Inflammatory macrophage treated with lipopolysaccharide for 1 hour (primary cell): ENCODE results near the gene FADS3.
A peak's percentile ranks its signal among the peaks of the same experiment; 100 is the strongest.

ENCODE experiments used
- DNase-seq, 2 donors: peaks; one replicate each; pipeline ENCODE4 v3.0.0-alpha.2; 2020 to 2022

The FADS3 gene, protein sequence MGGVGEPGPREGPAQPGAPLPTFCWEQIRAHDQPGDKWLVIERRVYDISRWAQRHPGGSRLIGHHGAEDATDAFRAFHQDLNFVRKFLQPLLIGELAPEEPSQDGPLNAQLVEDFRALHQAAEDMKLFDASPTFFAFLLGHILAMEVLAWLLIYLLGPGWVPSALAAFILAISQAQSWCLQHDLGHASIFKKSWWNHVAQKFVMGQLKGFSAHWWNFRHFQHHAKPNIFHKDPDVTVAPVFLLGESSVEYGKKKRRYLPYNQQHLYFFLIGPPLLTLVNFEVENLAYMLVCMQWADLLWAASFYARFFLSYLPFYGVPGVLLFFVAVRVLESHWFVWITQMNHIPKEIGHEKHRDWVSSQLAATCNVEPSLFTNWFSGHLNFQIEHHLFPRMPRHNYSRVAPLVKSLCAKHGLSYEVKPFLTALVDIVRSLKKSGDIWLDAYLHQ

DNA sequence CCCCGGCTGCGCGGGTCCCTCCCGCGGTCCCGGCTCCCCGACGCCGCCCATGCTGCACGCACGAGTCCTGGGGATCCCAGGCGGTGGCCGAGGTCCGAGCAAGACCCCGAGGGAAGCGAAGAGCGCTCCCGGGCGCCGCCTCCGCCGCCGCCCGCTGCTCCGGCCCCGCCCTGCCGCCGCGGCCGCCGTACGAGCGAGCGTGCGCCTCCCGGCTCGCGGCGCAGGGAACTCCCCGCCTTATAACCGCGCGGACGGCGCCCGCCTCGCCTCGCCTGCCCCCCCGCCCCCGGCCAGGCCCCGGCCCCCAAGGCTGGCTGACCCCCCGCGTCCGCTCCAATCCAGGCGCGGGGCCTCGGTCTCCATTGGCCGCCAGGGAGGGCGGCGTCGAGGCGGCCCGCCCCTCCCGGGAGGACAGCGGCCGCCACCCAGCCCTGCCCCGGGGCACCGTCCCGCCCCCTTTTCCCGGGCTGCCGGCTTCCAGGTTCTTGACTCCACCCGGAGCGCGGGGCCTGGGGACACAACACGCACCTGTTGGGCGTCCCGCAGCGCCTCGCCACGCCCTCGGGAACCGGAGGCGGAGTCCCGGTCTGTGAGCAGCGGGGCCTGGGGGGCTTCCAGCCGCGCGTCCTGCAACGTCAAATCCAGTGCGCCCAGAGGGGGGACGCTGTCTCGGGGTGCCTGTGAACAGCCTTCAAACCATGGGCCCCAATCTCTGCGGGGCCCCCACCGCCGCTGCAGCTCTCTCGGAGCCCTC, at the start of gene FADS3:
FADS3 (minus strand) TSS at position 215 of the 754 bp plus-strand sequence; CDS start at position 51, 164 bp downstream.
- DNase-seq = peak; percentile 67 to 74

DNA sequence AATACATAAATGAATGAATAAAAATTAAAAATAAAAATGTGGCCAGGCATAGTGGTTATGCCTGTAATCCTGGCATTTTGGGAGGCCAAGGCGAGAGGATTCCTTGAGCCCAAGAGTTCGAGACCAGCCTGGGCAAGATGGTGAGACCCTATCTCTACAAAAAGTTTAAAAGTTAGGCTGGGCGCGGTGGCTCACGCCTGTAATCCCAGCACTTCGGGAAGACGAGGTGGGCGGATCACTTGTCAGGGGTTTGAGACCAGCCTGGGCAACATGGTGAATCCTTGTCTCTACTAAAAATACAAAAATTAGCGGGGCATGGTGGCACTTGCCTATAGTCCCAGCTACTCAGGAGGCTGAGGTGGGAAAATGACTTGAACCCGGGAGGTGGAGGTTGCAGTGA, 49.1 kb upstream of the FADS3 start:
- DNase-seq = no peak

DNA sequence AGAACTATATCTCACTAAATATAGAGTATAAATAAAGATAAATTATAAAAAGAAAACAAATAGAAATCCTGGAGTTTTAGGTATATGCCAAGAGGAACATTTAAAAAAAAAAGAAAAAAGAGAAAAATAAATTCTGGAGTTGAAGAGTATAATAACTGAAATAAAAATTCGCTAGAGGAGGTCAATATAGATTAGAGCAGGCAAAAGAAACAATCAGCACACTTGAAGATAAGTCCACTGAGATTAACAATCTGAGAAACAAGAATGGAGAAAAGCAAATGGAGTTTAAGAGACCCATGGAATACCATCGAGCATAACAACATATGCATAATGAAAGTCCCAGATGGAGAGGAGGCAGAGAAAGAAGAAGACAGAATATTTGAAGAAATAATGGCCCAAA, 44.5 kb upstream of the FADS3 start:
- DNase-seq = no peak

DNA sequence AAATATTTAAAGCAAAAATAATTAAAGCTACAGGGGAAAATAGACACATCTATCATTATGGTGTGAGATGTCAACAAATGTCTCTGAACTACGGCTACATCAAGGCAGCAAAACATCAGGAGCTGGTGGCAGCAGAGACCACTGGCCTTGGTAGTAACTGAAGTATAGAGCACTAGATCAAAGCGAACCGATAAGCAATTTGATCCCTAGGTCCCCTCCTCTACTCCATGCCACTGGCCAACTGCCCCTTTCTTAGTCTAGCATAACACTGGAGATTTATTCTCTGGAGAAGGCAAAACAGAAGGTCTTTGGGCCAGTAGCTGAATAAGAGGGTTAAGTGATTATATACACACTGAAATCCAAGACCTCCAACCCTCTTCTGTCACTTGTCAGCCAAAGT, 39.6 kb upstream of the FADS3 start:
- no peak for DNase-seq

DNA sequence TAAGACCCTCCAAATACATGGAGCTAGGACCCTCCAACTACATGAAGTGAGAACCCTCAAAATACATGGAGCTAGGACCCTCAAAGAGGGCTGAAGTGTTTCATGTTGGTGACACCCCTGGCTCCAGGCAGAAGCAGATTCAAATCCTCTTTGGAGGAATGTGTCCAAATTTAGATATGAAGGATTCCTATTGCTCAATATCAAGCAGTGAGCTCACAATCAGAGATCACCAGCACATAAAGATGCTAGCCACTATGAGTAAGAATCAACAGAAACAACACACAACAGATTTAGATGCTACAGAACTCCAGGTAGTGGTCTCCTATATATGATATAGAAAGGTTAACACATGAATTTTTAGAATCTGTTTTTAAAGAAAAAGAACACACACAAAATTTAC, 37.3 kb upstream of the FADS3 start:
- peak in 1 of 2 donors; percentile 29 for DNase-seq

DNA sequence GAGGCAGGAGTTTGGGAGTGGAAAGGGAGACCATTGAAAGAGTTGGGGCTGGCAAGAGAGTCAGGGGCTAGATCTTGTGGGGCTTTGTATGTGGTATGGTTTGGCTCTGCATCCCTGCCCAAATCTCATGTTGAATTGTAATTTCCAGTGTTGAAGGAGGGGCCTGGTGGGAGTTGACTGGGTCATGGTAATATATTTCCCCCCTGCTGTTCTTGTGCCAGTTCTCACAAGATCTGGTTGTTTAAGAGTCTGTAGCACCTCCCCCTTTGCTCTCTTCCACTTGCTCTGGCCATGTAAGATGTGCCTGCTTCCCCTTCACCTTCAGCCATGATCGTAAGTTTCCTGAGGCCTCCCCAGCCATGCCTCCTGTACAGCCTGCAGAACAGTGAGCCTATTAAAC, 36.2 kb upstream of the FADS3 start:
- DNase-seq = peak in 1 of 2 donors; percentile 72

DNA sequence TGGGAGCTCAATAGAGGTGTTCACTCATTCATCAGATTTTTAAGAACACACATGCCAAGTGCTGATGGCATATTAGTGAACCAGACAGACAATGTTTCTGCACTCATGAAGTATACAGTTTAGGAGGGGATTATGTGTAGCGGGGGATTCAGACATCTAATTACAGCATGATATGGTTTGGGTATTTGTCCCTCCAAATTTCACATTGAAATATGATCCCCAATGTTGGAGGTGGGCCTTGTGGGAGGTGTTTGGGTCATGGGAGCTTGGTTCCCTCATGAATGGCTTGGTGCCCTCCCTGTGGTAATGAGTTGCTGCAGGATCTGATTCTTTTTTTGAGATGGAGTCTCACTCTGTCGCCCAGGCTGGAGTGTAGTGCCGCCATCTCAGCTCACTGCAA, 34.9 kb upstream of the FADS3 start:
- no peak for DNase-seq

DNA sequence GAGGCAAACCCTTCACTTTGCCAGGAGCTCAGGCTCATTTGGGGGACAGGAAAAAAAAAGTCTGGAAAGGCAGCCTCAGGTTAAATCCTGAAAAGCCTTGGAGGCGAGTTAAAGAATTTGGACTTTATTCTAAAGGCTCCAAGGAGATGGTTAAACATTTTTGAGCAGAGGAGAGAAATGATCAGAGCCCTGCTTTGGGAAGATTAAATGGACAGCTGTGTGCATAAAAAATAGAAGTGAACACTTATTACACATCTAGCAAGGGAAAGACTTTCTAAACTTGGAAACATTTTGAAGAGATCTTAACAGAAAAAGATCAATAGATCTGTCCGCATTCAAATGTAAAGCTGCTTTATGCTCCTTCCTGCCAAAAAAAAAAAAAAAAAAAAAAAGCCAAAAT, 34.4 kb upstream of the FADS3 start:
- DNase-seq = no peak

DNA sequence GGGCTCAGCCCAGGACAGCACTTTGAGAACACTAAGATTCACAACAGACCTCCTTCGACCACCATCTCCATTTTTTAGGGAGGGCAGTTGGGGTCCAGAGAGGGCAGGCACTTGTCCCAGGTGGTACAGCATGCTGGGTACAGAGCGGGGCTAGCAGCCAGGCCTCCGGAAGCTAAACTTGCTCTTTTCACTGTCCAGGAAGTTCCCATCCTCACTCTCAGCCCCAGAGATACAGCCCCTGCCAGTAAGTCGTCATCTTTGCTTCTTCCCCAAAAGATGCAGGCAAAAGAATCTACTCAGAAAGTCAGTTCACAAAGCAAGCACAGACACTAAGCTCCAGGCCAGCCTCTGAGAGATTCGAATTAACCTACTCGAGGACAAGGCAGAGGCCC, 32.7 kb upstream of the FADS3 start:
- no peak for DNase-seq

DNA sequence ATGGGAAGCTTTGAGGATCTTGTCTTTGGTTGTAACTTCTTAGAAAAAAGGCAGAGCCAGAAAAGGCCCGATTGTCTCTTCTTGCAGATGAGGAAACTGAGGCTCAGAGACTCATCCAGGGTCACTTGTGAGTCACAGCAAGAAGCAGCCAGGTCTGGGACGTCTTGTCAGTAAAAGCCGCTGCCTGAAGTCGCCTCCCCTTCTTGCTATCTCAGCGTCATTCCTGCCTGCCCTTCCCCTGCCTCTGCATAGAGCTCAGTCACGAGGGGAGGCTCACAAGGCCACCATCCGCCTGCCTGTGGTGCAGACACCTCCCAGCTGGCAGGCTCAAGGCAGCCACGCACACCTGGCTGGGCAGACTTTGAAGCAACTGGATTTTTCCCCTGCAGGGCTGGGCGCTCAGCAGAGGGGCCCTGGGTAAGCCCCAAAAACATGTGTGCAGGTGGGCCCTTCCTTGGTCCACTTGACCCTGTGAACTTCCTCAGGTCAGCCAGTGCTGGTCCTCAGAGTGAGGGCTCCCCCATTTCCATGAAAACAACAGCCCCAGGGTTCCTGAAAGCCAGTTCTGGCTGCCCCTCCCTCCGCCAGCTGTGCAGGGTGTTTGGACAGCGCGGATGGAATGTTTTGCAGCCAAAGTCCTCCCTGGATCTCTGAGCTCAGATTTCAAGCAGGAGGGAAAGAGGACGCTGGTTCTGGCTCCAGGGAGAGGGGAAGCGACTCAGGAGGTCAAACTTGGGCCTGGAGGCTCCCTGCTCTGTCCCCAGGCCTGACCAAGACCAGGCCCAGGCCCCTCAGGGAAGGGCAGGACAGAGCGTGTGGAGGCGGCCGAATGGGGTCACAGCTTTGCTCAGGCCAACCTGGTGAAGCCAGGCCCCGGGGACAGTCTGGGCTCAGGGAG, 32.1 kb upstream of the FADS3 start:
- peak in 1 of 2 donors; percentile 29 for DNase-seq

DNA sequence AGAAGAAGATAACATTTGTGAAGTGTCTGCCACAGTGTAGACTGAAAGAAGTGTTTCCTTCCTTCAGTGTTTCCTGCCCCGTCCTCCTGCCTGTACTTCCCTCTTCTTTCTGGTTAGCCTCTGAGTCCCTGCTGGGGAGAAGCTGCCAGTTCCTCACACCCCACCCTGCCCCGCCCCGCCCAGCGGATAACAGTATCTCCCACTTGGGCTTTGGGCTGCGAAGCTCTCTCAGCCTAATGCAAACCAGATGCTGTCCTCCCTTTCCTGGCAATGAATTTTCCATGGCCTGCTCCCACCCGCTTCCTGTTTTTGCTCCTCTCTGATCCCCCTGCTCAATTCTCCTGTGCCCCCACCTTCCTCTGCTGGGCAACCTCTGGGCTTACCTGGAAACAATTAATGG, 31.2 kb upstream of the FADS3 start:
- DNase-seq = peak; percentile 45 to 66

DNA sequence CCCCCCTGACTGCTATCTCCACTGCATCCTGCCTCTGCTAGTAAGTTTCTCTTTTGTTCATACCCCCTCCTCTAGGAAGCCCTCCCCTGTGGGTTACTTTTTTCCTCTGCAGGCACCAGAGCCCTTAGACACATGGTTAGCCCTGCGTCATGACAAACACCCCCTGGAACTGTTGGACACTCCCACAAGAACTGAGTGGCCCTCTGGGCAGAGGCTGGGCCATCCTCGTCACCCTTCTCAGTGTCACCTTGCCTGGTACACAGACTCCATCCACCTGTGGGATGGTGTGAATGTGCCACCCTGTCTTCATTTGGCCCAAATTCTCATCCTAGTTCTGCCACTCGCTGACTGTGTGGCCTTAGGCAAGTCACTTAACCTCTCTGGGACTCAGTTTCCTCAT, 30.1 kb upstream of the FADS3 start:
- no peak for DNase-seq

DNA sequence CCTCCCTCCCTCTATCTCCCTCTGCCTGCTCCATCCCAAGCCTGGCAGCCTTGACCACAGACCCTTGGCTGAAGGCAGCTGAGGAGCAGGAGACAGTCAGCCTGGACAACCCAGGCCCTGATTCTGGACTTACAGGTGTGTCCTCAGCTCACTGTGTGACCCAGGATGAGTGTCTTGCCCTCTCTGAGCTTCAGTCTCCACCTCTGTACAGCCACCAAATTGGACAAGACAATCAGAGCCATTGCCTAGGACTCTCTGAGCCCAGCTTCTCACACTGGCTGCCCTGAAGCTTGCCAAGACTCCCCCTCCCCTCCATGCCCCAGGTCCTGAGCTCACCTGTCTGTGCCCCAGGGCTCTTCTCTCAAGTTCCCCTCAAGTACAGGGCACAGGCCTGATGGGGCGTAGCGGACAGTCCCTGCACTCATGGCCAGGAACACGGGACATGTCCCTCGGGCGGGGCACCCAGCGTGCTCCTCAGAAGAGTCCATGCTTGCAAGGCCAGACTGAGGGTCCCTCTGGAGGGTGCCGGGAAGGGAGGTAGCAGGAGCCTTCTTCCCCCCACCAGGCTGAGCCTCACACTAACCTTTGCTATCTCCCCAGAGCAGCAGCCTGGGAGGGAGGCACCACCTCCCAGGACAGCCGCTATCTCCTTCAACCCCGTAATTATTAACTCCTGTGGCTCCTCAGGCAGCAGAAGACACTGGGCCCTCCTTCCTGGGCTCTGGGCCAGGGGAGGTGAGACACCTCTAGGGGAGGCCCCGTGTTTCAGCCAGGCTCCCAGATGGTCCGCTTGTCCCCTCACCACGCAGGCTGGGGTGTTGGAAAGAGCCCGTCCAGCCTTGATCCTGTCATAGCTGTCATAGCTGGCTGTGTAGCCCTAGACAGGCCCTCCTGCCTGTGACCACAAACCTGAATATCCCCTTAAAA, 28.6 kb upstream of the FADS3 start:
- no peak for DNase-seq

DNA sequence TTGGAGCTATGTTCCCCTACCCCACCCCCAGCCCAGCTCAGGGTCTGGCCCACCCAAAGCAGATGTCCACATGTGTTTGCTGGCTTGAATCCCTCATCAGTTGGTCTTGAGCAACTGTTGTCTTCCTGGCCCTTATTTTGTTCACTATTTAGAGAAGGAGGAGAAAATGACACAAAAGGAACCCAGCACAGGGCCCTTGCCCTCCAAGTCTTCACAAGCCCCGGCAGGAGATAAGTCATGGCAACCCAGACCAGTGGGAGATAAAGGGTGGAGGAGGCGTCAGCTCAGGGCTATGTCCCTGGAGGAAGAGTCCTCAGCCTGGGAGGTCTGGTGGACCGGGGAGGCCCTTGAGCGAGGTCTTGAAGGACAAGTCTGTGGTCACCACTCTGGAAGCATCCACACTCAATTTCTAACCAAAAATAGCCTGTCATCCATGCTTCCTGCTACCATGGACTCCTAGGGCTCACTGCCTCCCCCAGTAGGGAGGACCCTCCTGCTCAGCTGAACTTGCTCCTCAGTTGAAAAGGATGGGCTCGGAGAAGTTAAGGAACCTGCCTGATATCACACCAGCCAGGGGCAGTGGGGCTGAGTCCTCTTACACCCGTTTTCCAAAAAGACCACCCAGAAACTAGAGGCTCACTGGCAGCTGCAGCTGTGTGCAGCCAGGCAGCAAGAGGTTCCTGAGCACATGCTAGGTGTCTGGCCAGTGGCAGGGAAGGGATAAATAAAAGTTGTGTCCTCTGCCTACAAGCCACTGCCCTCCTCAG, 27.8 kb upstream of the FADS3 start:
- no peak for DNase-seq

DNA sequence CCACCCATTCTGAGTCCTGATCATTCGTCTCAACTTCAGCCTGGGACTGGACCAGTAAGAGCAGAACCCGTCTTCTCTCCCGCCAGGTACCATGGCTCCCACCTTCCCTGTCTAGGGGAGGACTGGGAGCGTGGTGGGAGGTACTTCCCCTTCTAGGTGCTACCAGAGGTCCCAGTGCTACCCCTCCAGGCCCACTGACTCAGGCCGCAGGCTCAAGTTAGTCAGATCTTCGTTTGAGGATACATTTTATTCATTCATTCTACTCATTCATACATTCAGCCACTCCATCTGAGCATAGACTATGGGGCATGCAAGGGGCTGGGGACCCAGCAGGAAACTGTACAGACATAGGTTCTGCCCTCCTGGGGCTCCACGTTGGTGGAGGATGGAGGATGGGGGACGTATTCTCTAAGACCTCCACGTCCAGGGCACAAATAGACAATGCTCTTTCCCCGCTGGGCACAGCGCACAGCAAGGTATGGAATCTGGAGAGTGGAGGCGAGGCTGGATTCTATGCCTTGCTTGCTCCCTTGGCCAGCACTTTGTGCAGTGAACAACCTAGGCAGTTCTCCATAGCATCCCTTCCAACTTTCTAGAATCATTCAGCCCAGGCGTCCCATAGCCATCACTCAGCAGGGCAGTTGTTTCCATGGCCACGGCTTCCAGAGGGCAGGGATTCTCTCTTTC, 27.0 kb upstream of the FADS3 start:
- no peak for DNase-seq

DNA sequence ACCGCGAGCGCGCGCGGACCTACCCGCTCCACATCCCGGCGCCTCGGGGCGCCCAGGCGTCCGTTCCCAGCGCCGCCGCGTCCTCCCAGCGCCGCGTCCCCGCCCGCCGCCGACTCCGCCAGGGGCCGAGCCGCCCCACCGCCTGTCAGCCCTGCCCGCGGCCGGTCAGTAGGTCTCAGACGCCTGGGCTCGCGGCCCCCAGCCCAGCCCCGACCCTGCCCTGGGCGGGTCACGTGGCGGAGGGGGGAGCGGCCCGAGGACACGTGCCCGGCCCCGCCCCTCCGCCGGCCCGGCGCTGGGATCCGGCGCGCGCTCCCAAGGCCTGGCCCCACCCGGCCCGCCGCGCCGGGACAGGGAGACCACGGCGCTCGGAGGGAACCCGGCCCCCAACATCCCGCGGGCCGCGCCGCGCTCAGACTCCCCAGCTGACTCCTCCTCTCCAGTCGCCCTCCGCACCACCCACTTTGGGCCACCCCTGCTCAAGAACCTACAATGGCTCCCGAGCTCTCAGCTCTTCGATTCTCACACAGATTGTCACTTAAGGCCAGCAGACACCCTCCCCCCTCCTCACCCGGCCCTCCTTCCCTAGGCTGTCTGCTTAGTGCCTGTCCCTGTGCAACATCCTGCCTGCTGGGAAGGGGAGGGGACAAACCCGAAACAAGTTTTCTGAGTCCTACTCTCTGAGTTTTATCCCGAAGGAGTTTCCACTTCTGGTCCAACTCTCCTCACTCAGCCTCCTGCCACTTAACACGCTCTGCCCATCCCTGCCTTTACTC, 26.2 kb upstream of the FADS3 start, which contains the start of gene RAB3IL1:
RAB3IL1 (minus strand) TSS at position 233 of the 776 bp plus-strand sequence; CDS start at position 34, 199 bp downstream.
- no peak for DNase-seq

DNA sequence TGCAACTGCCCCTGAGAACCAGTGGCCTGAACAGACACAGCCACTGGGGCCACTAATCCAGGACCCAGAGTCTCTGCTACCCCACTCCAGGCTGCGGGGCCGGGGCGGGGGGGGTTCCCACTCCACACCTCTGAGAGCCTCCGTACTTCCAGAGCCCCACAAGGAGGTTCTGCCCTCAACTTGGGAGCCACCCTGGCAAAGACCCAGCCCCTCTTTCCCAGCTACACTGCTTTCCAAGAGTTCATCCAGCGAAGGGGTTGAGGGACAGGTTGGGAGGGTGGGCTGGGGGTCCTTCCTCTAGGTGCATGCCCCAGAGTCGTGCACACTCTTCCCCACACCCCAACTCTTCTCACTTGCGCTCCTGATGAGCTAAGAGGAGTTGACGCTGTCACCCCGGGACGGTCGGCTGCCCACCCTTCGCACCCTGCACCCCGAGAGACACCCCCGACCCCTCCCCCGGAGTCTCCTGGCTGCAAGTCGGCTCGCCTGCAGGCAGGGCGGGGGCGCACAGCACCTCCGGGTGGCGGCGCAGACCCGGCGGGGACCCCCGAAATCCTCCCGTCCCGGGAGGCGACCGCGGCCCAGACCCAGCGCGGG, 25.5 kb upstream of the FADS3 start:
- DNase-seq = no peak

DNA sequence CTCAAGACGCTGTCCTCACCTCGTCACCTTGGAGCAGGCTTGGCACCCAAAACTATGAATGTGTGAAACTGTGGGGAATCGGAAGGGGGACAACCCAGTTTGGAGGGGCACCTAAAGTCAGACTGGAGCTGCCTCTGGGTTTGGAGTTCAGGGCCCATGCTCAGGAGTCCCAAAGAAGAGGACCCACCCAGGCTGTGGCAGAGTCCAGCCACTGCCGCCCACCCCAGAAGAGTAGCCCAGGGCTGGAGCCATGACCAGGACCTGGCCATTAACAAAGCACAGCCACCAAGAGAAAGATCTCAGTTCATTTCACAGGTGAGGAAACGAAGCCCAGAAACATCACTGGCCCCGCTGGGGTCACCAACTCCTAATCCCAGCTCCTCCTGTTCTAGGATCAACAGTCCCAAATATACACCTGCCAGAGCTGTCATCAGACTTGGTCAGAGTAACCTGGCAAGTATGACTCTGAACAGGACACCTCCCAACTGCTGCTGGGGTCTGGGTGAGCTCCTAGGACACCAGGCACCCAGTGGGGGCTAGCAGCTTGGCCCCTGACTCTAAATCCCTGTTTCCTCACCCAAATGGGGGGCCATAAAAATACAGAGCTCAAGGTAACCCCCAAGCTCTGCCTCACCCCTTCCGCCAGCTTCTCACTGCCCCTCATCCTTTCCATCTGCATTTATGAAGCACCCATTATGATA, 23.3 kb upstream of the FADS3 start:
- DNase-seq = no peak
